COLO829 (cell line): ENCODE results near the gene DCAF4L1.

Experiments used
- DNase-seq: peaks from one replicate; pipeline ENCODE4 v3.0.0; 2012; ENCODE audit warnings: low spot score

DCAF4L1 gene

DNA sequence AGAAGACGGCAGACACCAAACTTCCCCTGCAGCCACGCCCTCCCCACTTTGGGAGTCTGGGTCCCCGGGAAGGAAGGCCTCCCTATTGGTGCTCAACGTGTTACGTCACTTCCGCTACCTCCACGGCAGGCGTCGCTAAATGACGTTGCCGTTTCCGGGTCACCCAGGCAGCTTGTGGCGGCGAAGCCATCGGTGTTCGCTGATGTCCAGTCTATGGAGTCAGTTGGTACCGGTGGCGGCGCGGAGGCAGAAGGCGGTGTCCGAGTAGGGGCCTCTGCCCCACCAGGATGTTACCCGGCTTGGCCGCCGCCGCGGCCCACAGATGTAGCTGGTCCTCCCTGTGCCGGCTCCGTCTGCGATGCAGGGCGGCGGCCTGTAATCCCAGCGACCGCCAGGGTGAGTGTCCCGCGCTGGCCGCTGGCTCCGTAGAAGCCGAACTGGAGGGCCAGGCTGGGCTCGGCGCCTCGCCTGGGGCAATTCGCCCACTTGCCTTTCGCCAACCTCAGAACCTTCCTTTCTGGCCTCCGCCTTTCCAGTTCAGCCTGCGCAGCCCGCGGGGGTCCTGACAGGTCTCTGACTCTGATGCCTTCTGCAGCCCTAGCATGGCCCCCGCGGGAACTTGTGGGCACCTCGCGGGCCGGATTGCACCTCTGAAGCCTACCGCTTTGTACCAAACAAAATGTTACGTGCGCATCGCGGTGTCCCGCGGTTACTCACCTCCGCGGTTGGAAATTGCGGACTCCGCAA lies 9.0 kb downstream of the DCAF4L1 start, which contains the start of gene SLC30A9:
TSS of gene SLC30A9 (plus strand) at position 166 of the 747 bp plus-strand sequence. CDS start at position 288, 122 bp downstream.
- peak; percentile 92 for DNase-seq

GRCh38 chr4:41991916-41992767 lies 10.6 kb downstream of the DCAF4L1 start:
- DNase-seq = no peak

DNA sequence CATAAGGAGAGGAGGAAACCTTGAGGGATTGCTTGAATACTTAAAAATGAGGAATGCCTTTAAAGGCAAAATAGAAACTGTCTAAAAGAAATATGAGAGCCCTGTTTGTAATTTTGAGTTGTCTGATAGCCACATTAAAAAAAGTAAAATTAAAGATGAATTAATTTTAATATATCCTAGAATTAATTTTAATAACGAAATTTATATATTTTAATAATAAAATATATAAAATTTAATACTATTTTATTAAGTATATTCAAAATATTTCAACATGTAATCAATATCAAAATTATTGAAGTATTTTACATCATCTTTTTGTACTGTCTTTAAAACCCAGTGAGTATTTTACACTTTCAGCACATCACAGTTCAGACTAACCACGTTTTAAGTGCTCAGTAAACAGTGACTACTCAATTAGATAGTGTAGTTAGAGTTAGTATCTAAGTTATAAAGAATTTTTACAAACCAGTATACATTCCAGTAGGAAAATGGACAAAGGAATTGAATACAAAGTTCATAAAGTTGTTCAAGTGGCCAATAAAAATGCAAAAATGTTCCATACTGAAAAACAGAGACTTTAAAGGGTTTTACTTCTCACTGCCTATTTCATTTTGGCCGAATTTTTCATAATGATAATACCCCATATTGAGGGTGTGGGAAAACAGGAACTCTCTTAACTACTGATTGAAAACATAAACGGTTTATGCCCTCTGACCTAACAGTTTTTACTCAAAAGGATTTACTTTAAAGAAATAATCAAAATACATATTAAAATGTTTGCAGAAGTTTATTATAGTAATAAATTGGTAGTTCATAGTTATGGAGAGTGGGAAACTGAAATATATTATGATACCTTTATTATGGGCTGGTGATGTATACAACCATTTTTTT lies 11.7 kb downstream of the DCAF4L1 start:
- DNase-seq = no peak

GRCh38 chr4:41994461-41994985 lies 13.0 kb downstream of the DCAF4L1 start:
- DNase-seq = no peak

DNA sequence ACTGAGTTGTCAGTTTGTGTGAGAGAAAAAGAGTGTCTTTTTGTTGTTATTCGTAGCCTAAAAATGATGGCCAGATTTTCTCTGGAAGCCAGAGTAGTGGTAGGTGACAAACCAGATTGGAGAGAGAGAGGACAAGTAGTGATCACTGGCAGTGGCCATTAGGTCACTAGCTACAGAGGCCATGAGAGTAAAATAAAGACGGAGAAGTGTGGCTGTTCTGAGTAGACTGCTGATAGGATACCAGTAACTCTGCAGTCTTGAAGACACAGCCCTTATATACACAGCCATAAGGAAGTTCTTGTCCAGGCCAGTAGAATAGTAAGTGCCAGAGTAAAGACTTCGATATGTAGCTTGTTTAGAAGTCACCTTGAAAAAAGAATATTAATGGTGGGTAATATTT lies 16.5 kb downstream of the DCAF4L1 start:
- DNase-seq = no peak

DNA sequence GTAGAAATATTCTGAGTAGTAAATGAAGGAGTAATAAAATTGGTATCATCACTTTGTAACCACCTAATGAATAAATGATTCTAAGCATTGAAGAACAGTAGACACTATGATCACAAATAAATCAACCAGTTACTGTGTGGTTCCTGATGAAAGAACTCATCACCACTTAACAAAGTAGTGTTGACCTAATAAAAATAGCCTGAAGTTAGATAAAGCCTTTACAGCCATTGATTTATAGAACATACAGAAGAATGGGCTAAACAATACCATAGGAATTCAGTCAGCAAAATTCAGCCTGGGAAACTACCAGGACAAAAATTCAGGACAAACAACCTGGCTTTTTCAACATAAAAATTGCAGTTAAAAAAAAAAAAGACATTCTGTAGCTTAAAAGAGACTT lies 17.8 kb downstream of the DCAF4L1 start:
- no peak for DNase-seq

DNA sequence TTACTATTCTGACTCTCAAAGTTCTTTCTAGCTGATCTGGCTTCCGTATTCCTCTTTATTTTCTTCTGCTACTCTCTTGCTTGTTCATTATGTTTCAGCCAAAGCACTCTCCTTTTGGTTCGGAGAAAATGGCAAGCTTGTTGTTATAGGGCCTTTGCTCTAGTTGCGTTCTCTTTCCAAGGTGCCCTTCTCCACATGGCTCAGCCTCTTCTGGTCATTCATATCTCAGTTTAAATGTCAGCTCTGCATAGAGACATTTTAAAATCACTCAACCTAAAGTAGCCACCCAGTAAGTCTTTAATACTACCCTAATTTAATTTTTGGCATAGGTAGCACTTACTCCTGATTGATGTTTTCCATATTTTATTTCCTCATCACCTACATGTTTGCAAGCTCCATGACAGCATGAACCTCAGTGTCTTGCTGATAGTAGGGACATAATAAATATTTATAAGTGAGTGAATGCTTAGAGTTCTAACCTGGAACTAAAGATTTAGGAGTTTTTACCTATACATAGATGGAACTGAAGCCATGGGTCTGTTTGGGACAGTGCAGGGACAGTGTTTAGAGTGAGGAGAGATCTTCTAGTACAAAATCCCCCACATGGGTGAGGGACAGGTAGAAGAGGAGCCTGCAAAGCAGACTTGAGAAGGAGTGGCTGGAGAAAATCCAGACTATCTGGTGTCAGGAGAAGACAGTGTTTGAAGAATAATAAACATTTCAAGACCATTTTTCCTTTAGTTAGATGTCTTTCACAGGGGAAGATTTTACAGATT lies 26.6 kb downstream of the DCAF4L1 start:
- DNase-seq = no peak

DNA sequence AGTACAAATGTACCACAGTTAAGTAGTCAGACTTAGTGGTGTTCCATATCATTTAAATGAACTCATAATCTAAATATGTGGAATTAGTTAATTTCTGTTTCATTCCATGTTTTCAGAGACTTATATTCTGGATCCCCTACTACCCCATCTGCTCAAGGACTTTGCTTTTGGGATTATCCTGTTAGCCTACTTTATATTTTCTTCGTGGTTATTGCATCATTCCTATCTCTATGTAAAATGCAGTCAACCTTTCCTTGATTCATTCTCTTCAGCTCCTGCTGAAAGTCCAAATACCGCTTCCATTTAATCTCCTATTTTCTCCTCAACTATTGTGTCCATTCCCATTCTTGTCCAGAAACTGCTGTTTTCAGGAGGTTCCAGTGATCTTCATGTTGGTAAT lies 33.9 kb downstream of the DCAF4L1 start:
- no peak for DNase-seq

GRCh38 chr4:42018451-42018850 lies 36.9 kb downstream of the DCAF4L1 start:
- no peak for DNase-seq
